K562 (cell line): Measurements from ENCODE around the gene ABCB10. TPM values are rescaled to one million over a fixed set of nuclear protein-coding genes. Genes with fewer than 3 reads are reported as not detected.

Experiments
- ATAC-seq: fragments of 200-7000 bp; cut with Tn5 transposase; 3 replicates; pipeline ENCODE4 v1.9.1; 2020; ENCODE audit warnings: moderate library complexity
- BruUV-seq: library from RNA; stranded (reverse); fragments of 400-500 nt; replicated peaks from 2 replicates; lab custom pipeline; 2021; lab: Mats Ljungman, UMichigan
- CTCF ChIA-PET: fragments of 300-600 bp; formaldehyde crosslinking; extraction: SDS; loops from one replicate; lab custom pipeline; 2021; ENCODE audit warnings: low intra/inter-chr PET ratio; lab: Yijun Ruan, JAX
- POLR2A ChIA-PET: fragments of 300-600, 350-650 bp; sonication (Branson Sonifier 250); formaldehyde crosslinking; extraction: SDS; loops from one replicate; lab custom pipeline; 2021; ENCODE audit warnings: antibody characterized with exemption, inconsistent platforms; lab: Yijun Ruan, JAX
- DNase-seq, 4 experiments: peaks; one replicate each; pipeline versions ENCODE4 v3.0.0 to v3.0.0-alpha.2; 2011 to 2018; ENCODE audit warnings: low spot score in 3 of 4, mixed read lengths in 3 of 4; ENCODE audit errors: extremely low read depth in 1 of 4
- FAIRE-seq: peaks from 2 replicates; lab custom pipeline; 2011; peaks lifted over from hg19 to GRCh38; lab: Jason Lieb, UNC
- H2AFZ ChIP-seq: 2 replicates; pipeline ENCODE4 v1.6.0; 2011; ENCODE audit warnings: low read depth, low read length, control low read depth, inconsistent platforms
- H3K27ac ChIP-seq: fragments of 200-600 bp; 3 replicates; pipeline ENCODE4 v1.8.0; 2011; ENCODE audit warnings: low read depth, mild to moderate bottlenecking, control low read depth, inconsistent platforms, low read length, moderate library complexity, mixed read lengths; ENCODE audit errors: extremely low read depth
- H3K27me3 ChIP-seq, 2 experiments: fragments of 300-600 bp in 1 of 2; 2 replicates in 1 of 2; 3 replicates in 1 of 2; pipeline versions ENCODE4 v1.6.0 to v1.8.0; 2011; ENCODE audit warnings: inconsistent platforms in 2 of 2, low read length in 2 of 2, mild to moderate bottlenecking in 1 of 2, mixed read lengths in 1 of 2, moderate library complexity in 1 of 2; ENCODE audit not compliant: control insufficient read depth in 2 of 2, insufficient read depth in 2 of 2
- H3K36me3 ChIP-seq: fragments of 300-600 bp; 3 replicates; pipeline ENCODE4 v1.8.0; 2011; ENCODE audit warnings: mild to moderate bottlenecking, low read length, inconsistent platforms; ENCODE audit not compliant: control insufficient read depth, insufficient read depth
- H3K4me1 ChIP-seq, 2 experiments: fragments of 200-600 bp in 1 of 2; replicated peaks in 1 of 2; 2 replicates in 1 of 2; 3 replicates in 1 of 2; pipeline versions ENCODE4 v1.5.1 to v1.8.0; 2011; ENCODE audit warnings: inconsistent platforms in 2 of 2, low read length in 2 of 2, mild to moderate bottlenecking in 1 of 2, mixed read lengths in 1 of 2, moderate library complexity in 1 of 2; ENCODE audit not compliant: control insufficient read depth in 2 of 2, insufficient read depth in 2 of 2
- H3K4me2 ChIP-seq: 2 replicates; pipeline ENCODE4 v1.6.1; 2011; ENCODE audit warnings: low read length, control low read depth, inconsistent platforms, mixed read lengths; ENCODE audit not compliant: insufficient read depth
- H3K4me3 ChIP-seq: fragments of 200-600 bp; sonication (generic), shearing (Covaris generic); 2 replicates; pipeline ENCODE4 v1.5.1; 2016; ENCODE audit warnings: control low read depth, inconsistent platforms
- H3K79me2 ChIP-seq: fragments of 200-600 bp; 3 replicates; pipeline ENCODE4 v1.8.0; 2011; ENCODE audit warnings: low read length, inconsistent platforms; ENCODE audit not compliant: control insufficient read depth, insufficient read depth
- H3K9ac ChIP-seq, 2 experiments: 2 replicates each; pipeline versions ENCODE4 v1.6.0 to v1.6.1; 2011; ENCODE audit warnings: low read depth in 2 of 2, low read length in 2 of 2, control low read depth in 1 of 2, inconsistent platforms in 1 of 2, mild to moderate bottlenecking in 1 of 2, mixed read lengths in 1 of 2; ENCODE audit not compliant: insufficient read depth in 1 of 2
- H3K9me1 ChIP-seq: one replicate; pipeline ENCODE4 v1.6.0; 2011; ENCODE audit warnings: inconsistent platforms, mild to moderate bottlenecking, low read length, moderate library complexity; ENCODE audit not compliant: control insufficient read depth, insufficient read depth
- H3K9me3 ChIP-seq: replicated peaks from 2 replicates; pipeline ENCODE4 v1.5.1; 2011; ENCODE audit warnings: low read depth, low read length, inconsistent platforms; ENCODE audit not compliant: control insufficient read depth, insufficient read depth
- H4K20me1 ChIP-seq: replicated peaks from 2 replicates; pipeline ENCODE4 v1.6.1; 2011; ENCODE audit warnings: low read length, inconsistent platforms, mixed read lengths; ENCODE audit not compliant: control insufficient read depth, insufficient read depth
- ARID1B ChIP-seq: fragments of 450-650 bp; IDR thresholded peaks from 2 replicates; pipeline ENCODE4 v1.6.1; 2016; ENCODE audit warnings: antibody characterized with exemption, mild to moderate bottlenecking, inconsistent platforms
- ATF3 ChIP-seq, 2 experiments: fragments of 450-650 bp in 1 of 2; sonication (generic) in 1 of 2; formaldehyde crosslinking in 1 of 2; IDR thresholded peaks in 1 of 2; conservative IDR thresholded peaks in 1 of 2; 2 replicates each; pipeline versions ENCODE4 v1.6.1 to v1.8.1; 2016 to 2023; ENCODE audit warnings: mild to moderate bottlenecking in 2 of 2, moderate library complexity in 2 of 2, inconsistent platforms in 1 of 2, missing genetic modification reagents in 1 of 2
- ATF7 ChIP-seq: fragments of 450-650 bp; IDR thresholded peaks from 2 replicates; pipeline ENCODE4 v1.7.1; 2014; ENCODE audit warnings: mild to moderate bottlenecking, moderate library complexity
- MCM2 ChIP-seq: fragments of 450-650 bp; IDR thresholded peaks from 2 replicates; pipeline ENCODE4 v1.6.1; 2017; ENCODE audit warnings: low read depth, mild to moderate bottlenecking
- MEIS2 ChIP-seq: fragments of 450-650 bp; IDR thresholded peaks from 2 replicates; pipeline ENCODE4 v1.6.1; 2014; ENCODE audit warnings: mild to moderate bottlenecking; ENCODE audit not compliant: partially characterized antibody
- PURB ChIP-seq: sonication (generic); formaldehyde crosslinking; IDR thresholded peaks from 2 replicates; pipeline ENCODE4 v1.9.0; 2021; ENCODE audit warnings: low read depth, mild to moderate bottlenecking, missing genetic modification reagents
- SAFB ChIP-seq: fragments of 200-400 bp; formaldehyde crosslinking; IDR thresholded peaks from 2 replicates; pipeline ENCODE4 v1.6.1; 2017; ENCODE audit warnings: low read depth, low read length, borderline replicate concordance
- TCF7 ChIP-seq: sonication (generic); IDR thresholded peaks from 2 replicates; pipeline ENCODE4 v1.6.1; 2016; ENCODE audit warnings: antibody characterized with exemption, borderline replicate concordance
- whole genome bisulfite sequencing: fragments of 100-300 bp; shearing (Covaris generic); methylation state at CpG from one replicate; pipeline ENCODE4 v1.1.6; 2016; ENCODE audit warnings: low coverage, mixed read lengths; ENCODE audit not compliant: insufficient coverage; ENCODE audit errors: missing lambda C conversion rate; 5-methylcytosine and 5-hydroxymethylcytosine counted together
- in situ Hi-C: fragments of 300-500 bp; cut with MboI; formaldehyde crosslinking; loops from 4 replicates; pipeline ENCODE4 v1.15.0; 2018; ENCODE audit warnings: inconsistent platforms, mixed read lengths
- intact Hi-C: fragments of 100-400 bp; cut with micrococcal nuclease; formaldehyde crosslinking; loops from 2 replicates; pipeline ENCODE4 v1.14.2; 2022
- polyA plus RNA-seq, 8 experiments: library from polyadenylated mRNA; depleted of rRNA in 4 of 8; stranded (reverse) in 5 of 8; unstranded in 3 of 8; fragments of >200 nt; fragmentation: Nextera tagmentation in 2 of 8; fragmentation: Illumina TruSeq in 1 of 8; extraction: Ambion mirVana in 2 of 8; extraction: Trizol in 1 of 8; gene quantifications; 2 replicates each; pipeline versions ENCODE4 v1.2.1 to v1.2.3, GENCODE V29; 2011 to 2014; ENCODE audit warnings: inconsistent platforms in 1 of 8, missing spikeins in 1 of 8
- total RNA-seq, 7 experiments: library from RNA; depleted of rRNA in 6 of 7; stranded (reverse); fragments of >200 nt in 6 of 7; fragmentation: Illumina TruSeq in 2 of 7; extraction: Trizol in 2 of 7; gene quantifications; 2 replicates each; pipeline versions ENCODE4 v1.2.1 to v1.2.3, GENCODE V29; 2011 to 2021; ENCODE audit warnings: low replicate concordance in 1 of 7
- TF ChIP-seq, protein P1 (sequence below): fragments of 250-450 bp; sonication (Bioruptor Pico); IDR thresholded peaks from 2 replicates; pipeline ENCODE4 v1.9.0; 2021; ENCODE audit warnings: mild to moderate bottlenecking

Gene ABCB10
- total and polyA plus RNA-seq, 9 of the 15 experiments (the other 6 are each of a cell fraction or from before 2014, with no cell fraction given) = 12.4 to 54.8 (median 36.4) TPM

- Histone ChIP-seq H3K36me3 (no peaks in the 10 kb centered on the region), H2AFZ (peak overlapping the region; percentile 23), H3K9me1 (no peaks in the 10 kb centered on the region), H3K9me3 (no peaks in the 10 kb centered on the region), H4K20me1 (no peaks in the 10 kb centered on the region), H3K4me3 (no peak overlapping the region), H3K9ac (no peak overlapping the region), H3K79me2 (no peaks in the 10 kb centered on the region; the same call in 2 of the 3 replicates), H3K4me1 (peaks cover 3 to 7% of the 10 kb centered on the region in 2 experiments; a peak in 3 of 5 replicates), H3K27ac (no peak overlapping the region), H3K27me3 (no peaks in the 10 kb centered on the region; a peak in 1 of 5 replicates), H3K4me2 (no peak overlapping the region)
- 41% methylated on average over 5 of the region's 5 CpGs for WGBS
- ChIA-PET CTCF (no interaction called here), POLR2A (interaction anchor here (0.9 to 1.6 kb wide), 2 partner anchors 16 to 60 kb away, joined by 3 to 6 read pairs; no protein-coding TSS in a partner anchor)
- TF ChIP-seq, protein P1, sequence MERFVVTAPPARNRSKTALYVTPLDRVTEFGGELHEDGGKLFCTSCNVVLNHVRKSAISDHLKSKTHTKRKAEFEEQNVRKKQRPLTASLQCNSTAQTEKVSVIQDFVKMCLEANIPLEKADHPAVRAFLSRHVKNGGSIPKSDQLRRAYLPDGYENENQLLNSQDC (CRISPR knock-in tag) = no peak
- TF ChIP-seq ATF3 (IDR thresholded peaks at IDR 0.05) (peak; percentile 11; the same call in 1 of the 2 replicates), ATF3 (CRISPR knock-in tag; conservative IDR thresholded peaks at IDR 0.05) (no peak), SAFB (no peak), PURB (CRISPR knock-in tag) (no peak), MCM2 (no peak), ATF7 (peak; percentile 14; the same call in 1 of the 2 replicates), ARID1B (no peak), MEIS2 (no peak), TCF7 (no peak)
- DNase-seq (no peak), ATAC-seq (no peak), FAIRE-seq (no peak)
- in situ Hi-C loops (no loop called here), intact Hi-C loops (no loop called here)
- BruUV-seq = no TSS peak
These were observed 5.2 kb upstream of the ABCB10 start for GRCh38 chr1:229563701-229564100.
